ENCODE data around the gene JAK2. TPM values are rescaled to one million over a fixed set of nuclear protein-coding genes. Genes with fewer than 3 reads are reported as not detected.

JAK2 gene
- total RNA-seq, 1 experiment from 2014 or later = 1.2 TPM

- no peak for DNase-seq (ENCODE audit: low spot score)
Observed at GRCh38 chr9:5140151-5140550, 155.1 kb downstream of the JAK2 start.

DNA sequence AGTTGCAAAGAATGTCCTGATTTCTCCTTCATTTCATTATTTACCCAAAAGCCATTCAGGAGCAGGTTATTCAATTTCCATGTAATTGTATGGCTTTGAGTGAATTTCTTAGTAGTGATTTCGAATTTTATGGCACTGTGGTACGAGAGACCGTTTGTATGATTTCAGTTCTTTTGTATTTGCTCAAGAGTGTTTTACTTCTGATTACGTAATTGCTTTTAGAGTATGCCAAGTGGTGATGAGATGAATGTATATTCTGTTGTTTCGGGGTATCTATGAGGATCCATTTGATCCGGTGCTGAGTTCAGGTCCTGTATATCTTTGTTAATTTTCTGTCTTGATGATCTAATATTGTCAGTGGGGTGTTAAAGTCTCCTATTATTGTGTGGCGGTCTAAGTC is 159.1 kb downstream of the JAK2 start:
- DNase-seq (ENCODE audit: low spot score) = no peak

DNA sequence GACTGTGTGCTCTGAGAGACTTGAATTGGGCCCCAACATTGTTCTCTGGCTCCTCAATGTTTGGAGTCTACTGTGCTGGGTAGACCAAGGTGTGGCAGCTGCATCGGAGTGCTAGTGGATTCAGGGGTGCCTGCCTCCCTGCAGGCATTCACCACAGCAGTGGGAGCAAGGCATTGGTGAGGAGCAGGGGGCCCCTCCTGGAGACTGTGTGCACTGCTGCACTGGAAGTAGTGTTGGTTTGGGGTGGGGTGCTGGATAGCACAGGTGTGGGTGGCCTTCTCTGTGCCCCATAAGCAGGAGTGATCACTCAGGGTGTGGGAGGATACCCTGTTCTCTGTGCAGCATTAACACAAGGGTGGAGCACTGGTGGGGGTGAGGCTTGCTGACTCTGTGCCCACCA is 161.2 kb downstream of the JAK2 start:
- DNase-seq (ENCODE audit: low spot score) = no peak

Other genes starting within 250 kb of the JAK2 start
- gene AK3, start 244.1 kb upstream of the JAK2 start, total RNA-seq (2014; rRNA removed; shearing (Covaris generic)) = 20.7 and 27.7 TPM in 2 replicates
- 7.9 and 10.6 TPM in 2 replicates for gene RCL1, start 192.3 kb upstream of the JAK2 start, total RNA-seq (2014; rRNA removed; shearing (Covaris generic))
- gene INSL6, start 200.4 kb downstream of the JAK2 start, total RNA-seq (2014; rRNA removed; shearing (Covaris generic)) = not detected in 2 replicates
- not detected in 2 replicates for gene INSL4, start 246.1 kb downstream of the JAK2 start, total RNA-seq (2014; rRNA removed; shearing (Covaris generic))

Data from H4 (cell line).